A549 treated with CpdA at 1 μM for 4 hours (cell line): ENCODE data around the gene MZT2B. TPM values are rescaled to one million over a fixed set of nuclear protein-coding genes. Genes with fewer than 3 reads are reported as not detected.

Source experiments
- total RNA-seq: library from RNA; stranded (reverse); fragments of 200-300 nt; extraction: Qiagen RNA extraction; gene quantifications from 5 replicates; pipeline ENCODE4 v1.2.3, GENCODE V29; 2022; ENCODE audit warnings: low read depth

Gene MZT2B
- 246 to 454 TPM (median 400 TPM) in 5 replicates for total RNA-seq

GRCh38 chr2:130181880-130182682, at the start of gene MZT2B:
TSS of gene MZT2B (plus strand) at chr2:130182262. CDS start at chr2:130182283, 21 bp downstream.

GRCh38 chr2:130145006-130145414, 37.1 kb upstream of the MZT2B start, which contains the start of gene CCDC74B:
TSS of gene CCDC74B (minus strand) at chr2:130145112. CDS start at chr2:130144996, 116 bp downstream.

GRCh38 chr2:130181325-130181879, 660 bp upstream of the MZT2B start, which contains the start of gene SMPD4:
TSS of gene SMPD4 (minus strand) at chr2:130181602. CDS start at chr2:130176592, 5,010 bp downstream.

GRCh38 chr2:130198343-130198742, 16.3 kb downstream of the MZT2B start, which contains the start of gene TUBA3E:
TSS of gene TUBA3E (minus strand) at chr2:130198439. CDS start at chr2:130198360, 79 bp downstream.

Other genes starting within 250 kb of the MZT2B start
- gene RAB6C, start 202.6 kb upstream of the MZT2B start, total RNA-seq = not detected in 5 replicates
- 0.02 TPM in 1 of 5 replicates, not detected in the others for gene POTEF, start 53.0 kb upstream of the MZT2B start, total RNA-seq
- 5.0 to 7.5 TPM (median 5.8 TPM) in 5 replicates for gene CCDC74B, start 37.1 kb upstream of the MZT2B start, total RNA-seq
- 66.5 to 78.6 TPM (median 70.9 TPM) in 5 replicates for gene SMPD4, start 660 bp upstream of the MZT2B start, total RNA-seq
- not detected in 5 replicates for gene TUBA3E, start 16.2 kb downstream of the MZT2B start, total RNA-seq
- gene IMP4, start 160.6 kb downstream of the MZT2B start, total RNA-seq = 140 to 173 TPM (median 164 TPM) in 5 replicates
- 24.8 to 31.6 TPM (median 27.9 TPM) in 5 replicates for gene PTPN18, start 173.8 kb downstream of the MZT2B start, total RNA-seq